Hepatocyte (in vitro differentiated cells): ENCODE results near the gene RGS17.
"Not testable (repeated sequence)": the region's sequence is repeated elsewhere in the genome, so short reads cannot be mapped to it uniquely, and the experiment has no call there.

Source experiments
- CTCF ChIP-seq: fragments of 200-600 bp; sonication (generic); IDR thresholded peaks from 2 replicates; pipeline ENCODE4 v1.5.1; 2016; ENCODE audit warnings: antibody characterized with exemption, mild to moderate bottlenecking; ENCODE audit not compliant: poor library complexity
- EZH2 ChIP-seq: fragments of 200-600 bp; sonication (generic); IDR thresholded peaks from 2 replicates; pipeline ENCODE4 v1.6.1; 2016; ENCODE audit warnings: antibody characterized with exemption, mild to moderate bottlenecking, borderline replicate concordance

GRCh38 chr6:153110612-153111011 lies 20.5 kb downstream of the RGS17 start:
- not testable (repeated sequence) for TF ChIP-seq CTCF, EZH2
